K562 (cell line): ENCODE data around the gene NDC1. TPM values are rescaled to one million over a fixed set of nuclear protein-coding genes. Genes with fewer than 3 reads are reported as not detected.

Experiments
- ATAC-seq: fragments of 200-7000 bp; cut with Tn5 transposase; 3 replicates; pipeline ENCODE4 v1.9.1; 2020; ENCODE audit warnings: moderate library complexity
- BruUV-seq: library from RNA; stranded (reverse); fragments of 400-500 nt; replicated peaks from 2 replicates; lab custom pipeline; 2021; lab: Mats Ljungman, UMichigan
- CTCF ChIA-PET: fragments of 300-600 bp; formaldehyde crosslinking; extraction: SDS; loops from one replicate; lab custom pipeline; 2021; ENCODE audit warnings: low intra/inter-chr PET ratio; lab: Yijun Ruan, JAX
- POLR2A ChIA-PET: fragments of 300-600, 350-650 bp; sonication (Branson Sonifier 250); formaldehyde crosslinking; extraction: SDS; loops from one replicate; lab custom pipeline; 2021; ENCODE audit warnings: antibody characterized with exemption, inconsistent platforms; lab: Yijun Ruan, JAX
- DNase-seq, 4 experiments: peaks; one replicate each; pipeline versions ENCODE4 v3.0.0 to v3.0.0-alpha.2; 2011 to 2018; ENCODE audit warnings: low spot score in 3 of 4, mixed read lengths in 3 of 4; ENCODE audit errors: extremely low read depth in 1 of 4
- FAIRE-seq: peaks from 2 replicates; lab custom pipeline; 2011; peaks lifted over from hg19 to GRCh38; lab: Jason Lieb, UNC
- H2AFZ ChIP-seq: 2 replicates; pipeline ENCODE4 v1.6.0; 2011; ENCODE audit warnings: low read depth, low read length, control low read depth, inconsistent platforms
- H3K27ac ChIP-seq: fragments of 200-600 bp; 3 replicates; pipeline ENCODE4 v1.8.0; 2011; ENCODE audit warnings: low read depth, mild to moderate bottlenecking, control low read depth, inconsistent platforms, low read length, moderate library complexity, mixed read lengths; ENCODE audit errors: extremely low read depth
- H3K27me3 ChIP-seq, 2 experiments: fragments of 300-600 bp in 1 of 2; 2 replicates in 1 of 2; 3 replicates in 1 of 2; pipeline versions ENCODE4 v1.6.0 to v1.8.0; 2011; ENCODE audit warnings: inconsistent platforms in 2 of 2, low read length in 2 of 2, mild to moderate bottlenecking in 1 of 2, mixed read lengths in 1 of 2, moderate library complexity in 1 of 2; ENCODE audit not compliant: control insufficient read depth in 2 of 2, insufficient read depth in 2 of 2
- H3K36me3 ChIP-seq: fragments of 300-600 bp; 3 replicates; pipeline ENCODE4 v1.8.0; 2011; ENCODE audit warnings: mild to moderate bottlenecking, low read length, inconsistent platforms; ENCODE audit not compliant: control insufficient read depth, insufficient read depth
- H3K4me1 ChIP-seq, 2 experiments: fragments of 200-600 bp in 1 of 2; replicated peaks in 1 of 2; 2 replicates in 1 of 2; 3 replicates in 1 of 2; pipeline versions ENCODE4 v1.5.1 to v1.8.0; 2011; ENCODE audit warnings: inconsistent platforms in 2 of 2, low read length in 2 of 2, mild to moderate bottlenecking in 1 of 2, mixed read lengths in 1 of 2, moderate library complexity in 1 of 2; ENCODE audit not compliant: control insufficient read depth in 2 of 2, insufficient read depth in 2 of 2
- H3K4me2 ChIP-seq: 2 replicates; pipeline ENCODE4 v1.6.1; 2011; ENCODE audit warnings: low read length, control low read depth, inconsistent platforms, mixed read lengths; ENCODE audit not compliant: insufficient read depth
- H3K4me3 ChIP-seq: fragments of 200-600 bp; sonication (generic), shearing (Covaris generic); 2 replicates; pipeline ENCODE4 v1.5.1; 2016; ENCODE audit warnings: control low read depth, inconsistent platforms
- H3K79me2 ChIP-seq: fragments of 200-600 bp; 3 replicates; pipeline ENCODE4 v1.8.0; 2011; ENCODE audit warnings: low read length, inconsistent platforms; ENCODE audit not compliant: control insufficient read depth, insufficient read depth
- H3K9ac ChIP-seq, 2 experiments: 2 replicates each; pipeline versions ENCODE4 v1.6.0 to v1.6.1; 2011; ENCODE audit warnings: low read depth in 2 of 2, low read length in 2 of 2, control low read depth in 1 of 2, inconsistent platforms in 1 of 2, mild to moderate bottlenecking in 1 of 2, mixed read lengths in 1 of 2; ENCODE audit not compliant: insufficient read depth in 1 of 2
- H3K9me1 ChIP-seq: one replicate; pipeline ENCODE4 v1.6.0; 2011; ENCODE audit warnings: inconsistent platforms, mild to moderate bottlenecking, low read length, moderate library complexity; ENCODE audit not compliant: control insufficient read depth, insufficient read depth
- H3K9me3 ChIP-seq: replicated peaks from 2 replicates; pipeline ENCODE4 v1.5.1; 2011; ENCODE audit warnings: low read depth, low read length, inconsistent platforms; ENCODE audit not compliant: control insufficient read depth, insufficient read depth
- H4K20me1 ChIP-seq: replicated peaks from 2 replicates; pipeline ENCODE4 v1.6.1; 2011; ENCODE audit warnings: low read length, inconsistent platforms, mixed read lengths; ENCODE audit not compliant: control insufficient read depth, insufficient read depth
- BCL6 ChIP-seq: fragments of 250-450 bp; sonication (Bioruptor Pico); IDR thresholded peaks from 2 replicates; pipeline ENCODE4 v1.4.0; 2020
- FOXK1 ChIP-seq: sonication (generic); formaldehyde crosslinking; IDR thresholded peaks from 2 replicates; pipeline ENCODE4 v1.8.0; 2022; ENCODE audit warnings: missing genetic modification reagents, mild to moderate bottlenecking, borderline replicate concordance
- HMG20B ChIP-seq: fragments of 250-450 bp; sonication (Bioruptor Pico); IDR thresholded peaks from 2 replicates; pipeline ENCODE4 v1.5.0; 2021; ENCODE audit warnings: mild to moderate bottlenecking
- KDM2B ChIP-seq: fragments of 250-450 bp; sonication (Bioruptor Pico); IDR thresholded peaks from 2 replicates; pipeline ENCODE4 v1.8.0; 2021; ENCODE audit warnings: mild to moderate bottlenecking, moderate library complexity
- TEAD4 ChIP-seq, 2 experiments: sonication (generic) in 1 of 2; formaldehyde crosslinking in 1 of 2; IDR thresholded peaks; 2 replicates each; pipeline versions ENCODE4 v1.6.1 to v1.8.0; 2012 to 2022; ENCODE audit warnings: borderline replicate concordance in 1 of 2, inconsistent platforms in 1 of 2, low read length in 1 of 2, mild to moderate bottlenecking in 1 of 2, missing genetic modification reagents in 1 of 2
- ZNF12 ChIP-seq: sonication (generic); formaldehyde crosslinking; IDR thresholded peaks from 2 replicates; pipeline ENCODE4 v1.4.0; 2020; ENCODE audit warnings: mild to moderate bottlenecking, missing genetic modification reagents
- WGBS: fragments of 100-300 bp; shearing (Covaris generic); methylation state at CpG from one replicate; pipeline ENCODE4 v1.1.6; 2016; ENCODE audit warnings: low coverage, mixed read lengths; ENCODE audit not compliant: insufficient coverage; ENCODE audit errors: missing lambda C conversion rate; 5-methylcytosine and 5-hydroxymethylcytosine counted together
- in situ Hi-C: fragments of 300-500 bp; cut with MboI; formaldehyde crosslinking; loops from 4 replicates; pipeline ENCODE4 v1.15.0; 2018; ENCODE audit warnings: inconsistent platforms, mixed read lengths
- intact Hi-C: fragments of 100-400 bp; cut with micrococcal nuclease; formaldehyde crosslinking; loops from 2 replicates; pipeline ENCODE4 v1.14.2; 2022
- polyA plus RNA-seq, 8 experiments: library from polyadenylated mRNA; depleted of rRNA in 4 of 8; stranded (reverse) in 5 of 8; unstranded in 3 of 8; fragments of >200 nt; fragmentation: Nextera tagmentation in 2 of 8; fragmentation: Illumina TruSeq in 1 of 8; extraction: Ambion mirVana in 2 of 8; extraction: Trizol in 1 of 8; gene quantifications; 2 replicates each; pipeline versions ENCODE4 v1.2.1 to v1.2.3, GENCODE V29; 2011 to 2014; ENCODE audit warnings: inconsistent platforms in 1 of 8, missing spikeins in 1 of 8
- total RNA-seq, 7 experiments: library from RNA; depleted of rRNA in 6 of 7; stranded (reverse); fragments of >200 nt in 6 of 7; fragmentation: Illumina TruSeq in 2 of 7; extraction: Trizol in 2 of 7; gene quantifications; 2 replicates each; pipeline versions ENCODE4 v1.2.1 to v1.2.3, GENCODE V29; 2011 to 2021; ENCODE audit warnings: low replicate concordance in 1 of 7

NDC1 gene
- total and polyA plus RNA-seq, 9 of the 15 experiments (the other 6 are each of a cell fraction or from before 2014, with no cell fraction given), result 26.9 to 102 (median 64.5) TPM

GRCh38 chr1:53728196-53728595 is 109.9 kb downstream of the NDC1 start (continued):
- no peak for TF ChIP-seq TEAD4 (IDR thresholded peaks at IDR 0.05; ENCODE audit: low read length)
- TF ChIP-seq TEAD4 (CRISPR knock-in tag; IDR thresholded peaks at IDR 0.05; ENCODE audit: borderline replicate concordance), result no peak
- no peak for TF ChIP-seq ZNF12
- TF ChIP-seq KDM2B (CRISPR knock-in tag), result no peak
- no peak for TF ChIP-seq HMG20B (CRISPR knock-in tag)
- no peak for TF ChIP-seq FOXK1 (CRISPR knock-in tag)

DNA sequence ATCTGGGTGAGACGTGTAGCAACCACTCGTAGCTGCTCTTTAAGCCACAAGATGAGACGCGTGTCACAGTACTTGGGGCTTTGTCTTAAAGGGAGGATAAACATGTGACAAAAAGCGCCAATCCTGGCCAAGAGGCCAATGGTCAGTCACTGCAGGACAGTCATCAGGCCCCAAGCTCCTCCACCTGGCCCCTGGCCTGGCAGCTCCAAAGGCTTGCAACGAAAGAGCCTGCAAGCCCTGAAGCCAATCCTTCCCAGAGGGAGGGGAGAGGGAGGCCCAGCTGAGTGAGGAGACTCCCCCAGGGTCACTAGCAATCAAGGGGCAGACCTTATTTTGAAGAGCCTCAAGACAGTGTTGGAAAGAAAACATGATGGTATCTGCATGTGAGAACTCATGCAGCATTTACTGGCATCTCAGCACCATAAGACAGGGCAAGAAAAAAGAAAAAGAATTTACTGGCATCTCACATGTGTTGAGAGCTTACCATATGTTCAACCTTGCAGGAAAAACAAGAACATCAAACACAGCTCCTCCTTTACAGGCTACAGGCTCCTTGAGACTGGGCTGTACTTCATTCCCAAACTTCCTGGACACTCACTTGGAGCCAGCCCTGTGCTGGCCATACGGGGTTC is 110.5 kb downstream of the NDC1 start:
- H3K27me3 ChIP-seq, result peaks cover 49 to 52% of the 10 kb centered on the region in 2 experiments
- in situ Hi-C loops (no loop called here), intact Hi-C loops (no loop called here)
- no peaks in the 10 kb centered on the region for H3K79me2 ChIP-seq
- no peak for DNase-seq
- no peak overlapping the region for H3K27ac ChIP-seq
- TF ChIP-seq BCL6 (CRISPR knock-in tag), result no peak
- POLR2A ChIA-PET, result interaction anchor here (0.6 to 2.0 kb wide), 6 partner anchors 8 to 813 kb away, joined by 3 to 7 read pairs (median 4); partner anchors contain the start of gene GLIS1
- FAIRE-seq, result no peak
- H3K36me3 ChIP-seq, result no peaks in the 10 kb centered on the region
- H3K9ac ChIP-seq, result no peak overlapping the region
- no peak for ATAC-seq
- 1% methylated on average over 7 of the region's 7 CpGs for WGBS
- H2AFZ ChIP-seq, result no peak overlapping the region
- no peaks in the 10 kb centered on the region for H3K4me1 ChIP-seq
- BruUV-seq, result no TSS peak
- H3K9me3 ChIP-seq, result no peaks in the 10 kb centered on the region
- peaks cover 6% of the 10 kb centered on the region; the same call in 1 of the 2 replicates for H4K20me1 ChIP-seq
- CTCF ChIA-PET, result no interaction called here
- no peak overlapping the region for H3K4me3 ChIP-seq
- no peaks in the 10 kb centered on the region for H3K9me1 ChIP-seq
- H3K4me2 ChIP-seq, result no peak overlapping the region
